Stimulated activated CD4-positive, alpha-beta T cell treated with anti-CD3 and anti-CD28 coated beads, TNF-alpha, amount 100 ng/mL, for 4 hours (primary cell): ENCODE data around the gene B4GALT5.
A peak's percentile ranks its signal among the peaks of the same experiment; 100 is the strongest.
"Not testable (repeated sequence)": the region's sequence is repeated elsewhere in the genome, so short reads cannot be mapped to it uniquely, and the experiment has no call there.

Experiments
- DNase-seq, 3 experiments: peaks; one replicate each; pipeline ENCODE4 v3.0.0-alpha.2; 2020; ENCODE audit warnings: low read depth in 3 of 3

Gene B4GALT5

DNA sequence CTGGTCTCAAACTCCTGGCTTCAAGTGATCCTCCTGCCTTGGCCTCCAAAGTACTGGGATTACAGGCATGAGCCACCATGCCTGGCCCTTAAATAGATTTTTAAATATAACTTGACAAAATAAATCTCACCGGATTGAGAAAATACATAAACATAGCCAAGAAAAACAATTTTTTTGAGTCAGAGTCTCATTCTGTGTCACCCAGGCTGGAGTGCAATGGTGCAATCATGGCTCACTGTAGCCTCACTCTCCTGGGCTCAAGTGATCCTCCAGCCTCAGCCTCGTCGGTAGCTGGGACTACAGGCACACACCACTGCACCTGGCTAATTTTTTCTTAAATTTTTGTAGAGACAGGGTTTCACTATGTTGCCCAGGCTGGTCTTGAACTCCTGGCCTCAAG lies 85.4 kb downstream of the B4GALT5 start:
- DNase-seq, result not testable (repeated sequence)

DNA sequence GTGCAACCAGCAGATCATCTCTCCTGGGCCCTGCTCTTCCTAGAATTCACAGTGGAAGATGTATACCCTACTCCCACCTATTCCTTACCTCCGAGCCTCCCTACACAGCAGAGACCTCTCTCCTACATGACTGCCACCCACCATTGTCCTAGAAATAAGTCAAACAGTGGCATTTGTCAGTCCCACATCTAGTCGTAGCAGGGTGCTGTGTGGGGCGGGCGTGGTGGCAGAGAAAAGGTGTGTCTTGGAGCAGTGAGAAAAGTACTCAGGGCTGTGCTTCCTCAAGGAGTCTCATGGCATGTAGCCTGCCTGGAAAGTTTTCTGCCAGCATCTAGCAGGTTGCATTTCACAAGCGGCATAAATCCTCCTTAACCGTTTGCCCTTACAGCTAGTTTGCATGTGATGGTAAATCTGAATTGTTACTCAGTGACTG lies 86.3 kb downstream of the B4GALT5 start:
- DNase-seq, result no peak

DNA sequence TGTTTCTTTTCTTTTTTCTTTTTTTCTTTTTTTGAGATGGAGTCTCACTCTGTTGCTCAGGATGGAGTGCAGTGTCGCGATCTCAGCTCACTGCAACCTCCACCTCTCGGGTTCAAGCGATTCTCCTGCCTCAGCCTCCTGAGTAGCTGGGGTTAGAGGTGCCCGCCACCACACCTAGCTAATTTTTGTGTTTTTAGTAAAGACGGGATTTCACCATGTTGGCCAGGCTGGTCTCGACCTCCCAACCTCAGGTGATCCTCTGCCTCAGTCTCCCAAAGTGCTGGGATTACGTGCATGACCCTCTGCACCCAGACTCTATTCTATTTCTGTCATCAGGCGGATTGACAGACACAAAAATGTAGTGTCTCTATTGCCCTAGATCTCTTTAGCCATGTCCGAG lies 88.7 kb downstream of the B4GALT5 start:
- not testable (repeated sequence) for DNase-seq

- no peak for DNase-seq
Observed at GRCh38 chr20:49624317-49624716, 89.4 kb downstream of the B4GALT5 start.

- DNase-seq, result no peak
Observed at GRCh38 chr20:49622243-49622642, 91.4 kb downstream of the B4GALT5 start.

DNA sequence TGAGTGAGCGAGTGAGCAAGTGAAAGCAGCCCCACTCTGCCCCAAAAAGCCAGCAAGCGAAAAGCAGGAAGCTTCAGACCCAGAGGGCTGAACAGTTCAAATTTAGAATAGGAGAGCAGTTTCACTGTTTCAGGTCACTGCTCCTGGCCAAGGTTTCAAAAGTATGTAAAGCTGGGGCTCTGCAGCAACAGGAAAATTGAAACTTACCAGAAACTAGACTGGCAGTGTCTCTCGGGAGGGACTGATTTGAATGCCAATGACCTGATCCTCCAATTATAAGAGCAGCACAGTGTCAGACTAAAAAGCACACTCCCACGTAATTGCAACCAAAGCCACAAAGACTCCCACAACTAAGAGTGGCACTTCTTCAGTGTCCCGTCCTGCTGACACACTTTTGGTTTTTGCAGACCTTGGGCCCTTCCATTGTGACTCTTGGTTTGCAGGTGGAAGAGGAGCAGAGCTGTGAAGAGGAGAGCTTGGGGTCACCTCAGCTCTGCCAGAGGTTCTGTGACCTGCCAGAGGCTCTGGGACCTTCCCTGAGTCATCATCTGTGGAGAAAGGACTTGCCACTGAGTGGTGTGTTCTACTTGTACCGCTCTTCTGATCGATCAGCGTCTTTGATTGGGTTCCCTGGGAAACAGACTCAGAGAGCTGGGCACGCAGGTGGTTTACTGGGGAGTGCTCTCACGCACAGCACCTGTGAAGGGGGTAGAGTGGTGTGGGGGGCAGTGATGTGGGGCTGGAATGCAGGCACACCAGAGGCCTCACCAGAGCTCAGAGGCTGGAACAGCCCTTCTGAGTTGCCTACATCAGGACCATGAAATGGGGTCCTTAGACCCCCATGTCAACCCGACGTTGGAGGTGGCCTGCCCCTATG lies 93.1 kb downstream of the B4GALT5 start:
- no peak for DNase-seq

GRCh38 chr20:49619113-49620048 lies 94.3 kb downstream of the B4GALT5 start:
- DNase-seq, result no peak

DNA sequence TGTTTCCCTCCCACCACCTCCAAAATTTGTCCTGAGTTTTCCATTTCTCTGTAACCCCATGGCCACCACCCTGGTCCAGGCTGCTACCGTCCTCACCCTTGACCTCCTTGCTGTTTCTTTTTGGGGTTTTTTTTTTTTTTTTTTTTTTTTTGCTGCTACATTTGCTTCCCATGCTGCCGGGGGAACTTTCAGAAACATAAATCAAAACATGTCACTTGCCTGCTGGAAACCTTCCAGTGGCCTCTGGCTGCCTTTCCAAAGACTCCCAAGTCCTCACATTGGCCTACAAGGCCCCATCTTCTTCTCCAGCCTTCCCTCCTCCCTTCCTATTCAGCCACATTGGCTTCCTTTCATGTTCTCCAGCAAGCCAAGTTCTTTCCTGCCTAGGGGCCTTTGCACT lies 95.4 kb downstream of the B4GALT5 start:
- DNase-seq, result no peak

- DNase-seq, result not testable (repeated sequence)
Observed at GRCh38 chr20:49617394-49617793, 96.3 kb downstream of the B4GALT5 start.

- DNase-seq, result no peak
Observed at GRCh38 chr20:49616154-49617007, 97.3 kb downstream of the B4GALT5 start.

DNA sequence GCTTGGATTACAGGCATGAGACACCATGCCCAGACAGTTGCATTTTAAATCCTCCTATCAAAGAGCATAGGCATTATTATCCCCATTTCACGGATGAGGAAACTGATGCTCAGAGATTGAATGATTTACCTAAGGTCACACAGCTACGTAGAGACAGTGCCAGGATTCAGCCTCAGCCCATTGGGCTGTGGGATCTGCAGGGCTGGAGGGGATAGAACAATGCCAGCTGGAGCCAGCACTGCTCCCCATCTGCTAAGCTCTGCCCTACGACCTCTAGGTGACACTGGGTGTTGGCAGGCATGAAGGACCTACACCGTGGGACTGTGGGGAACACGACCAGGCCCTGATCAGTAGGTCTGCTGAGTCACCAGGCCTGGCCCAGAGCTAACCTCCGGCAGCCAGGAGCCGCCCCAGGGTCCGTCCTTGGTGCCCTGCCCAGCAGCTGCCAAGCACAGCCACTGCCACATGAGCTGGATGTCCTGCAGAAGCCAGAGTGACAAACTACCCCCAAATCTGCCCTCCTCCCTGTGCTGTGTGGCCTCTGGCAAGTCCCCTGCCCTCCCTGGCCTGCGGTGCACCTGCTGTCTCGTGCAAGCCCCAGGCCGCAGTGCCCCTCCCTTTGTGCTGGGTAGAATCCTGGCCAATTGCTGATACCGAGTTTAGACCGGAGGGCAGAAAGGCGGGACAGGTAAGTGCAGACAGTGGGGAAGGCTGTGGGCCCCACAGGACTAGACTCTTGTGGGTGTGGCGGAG lies 98.1 kb downstream of the B4GALT5 start:
- no peak for DNase-seq

GRCh38 chr20:49615051-49615400 lies 98.7 kb downstream of the B4GALT5 start:
- not testable (repeated sequence) for DNase-seq

- no peak for DNase-seq
Observed at GRCh38 chr20:49614338-49615050, 99.2 kb downstream of the B4GALT5 start.

- DNase-seq, result no peak
Observed at GRCh38 chr20:49612127-49612738, 101.4 kb downstream of the B4GALT5 start.

DNA sequence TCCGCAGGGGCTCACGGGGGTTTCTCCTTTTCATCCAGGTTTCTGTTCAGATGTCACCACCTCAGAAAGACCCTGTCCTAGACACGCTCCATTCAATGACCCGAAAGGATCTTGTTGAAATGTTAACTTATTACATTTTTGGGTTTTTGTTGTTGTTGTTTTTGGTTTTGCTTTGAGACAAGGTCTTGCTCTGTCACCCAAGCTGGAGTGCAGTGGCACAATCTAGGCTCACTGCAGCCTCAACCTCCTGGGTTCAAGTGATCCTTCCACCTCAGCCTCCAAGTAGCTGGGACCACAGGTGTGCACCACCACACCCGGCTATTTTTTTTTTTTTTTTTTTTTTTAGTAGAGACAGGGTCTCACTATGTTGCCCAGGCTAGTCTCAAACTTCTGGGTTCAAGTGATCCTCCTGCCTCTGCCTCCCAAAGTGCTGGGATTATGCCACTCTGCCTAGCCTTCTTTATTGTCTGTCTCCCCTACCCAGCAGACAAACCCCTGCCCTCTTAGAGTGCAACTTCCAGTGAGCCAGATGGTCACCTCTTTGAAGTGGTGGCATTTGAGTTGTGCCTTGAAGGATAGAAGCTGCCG lies 102.0 kb downstream of the B4GALT5 start:
- not testable (repeated sequence) for DNase-seq

DNA sequence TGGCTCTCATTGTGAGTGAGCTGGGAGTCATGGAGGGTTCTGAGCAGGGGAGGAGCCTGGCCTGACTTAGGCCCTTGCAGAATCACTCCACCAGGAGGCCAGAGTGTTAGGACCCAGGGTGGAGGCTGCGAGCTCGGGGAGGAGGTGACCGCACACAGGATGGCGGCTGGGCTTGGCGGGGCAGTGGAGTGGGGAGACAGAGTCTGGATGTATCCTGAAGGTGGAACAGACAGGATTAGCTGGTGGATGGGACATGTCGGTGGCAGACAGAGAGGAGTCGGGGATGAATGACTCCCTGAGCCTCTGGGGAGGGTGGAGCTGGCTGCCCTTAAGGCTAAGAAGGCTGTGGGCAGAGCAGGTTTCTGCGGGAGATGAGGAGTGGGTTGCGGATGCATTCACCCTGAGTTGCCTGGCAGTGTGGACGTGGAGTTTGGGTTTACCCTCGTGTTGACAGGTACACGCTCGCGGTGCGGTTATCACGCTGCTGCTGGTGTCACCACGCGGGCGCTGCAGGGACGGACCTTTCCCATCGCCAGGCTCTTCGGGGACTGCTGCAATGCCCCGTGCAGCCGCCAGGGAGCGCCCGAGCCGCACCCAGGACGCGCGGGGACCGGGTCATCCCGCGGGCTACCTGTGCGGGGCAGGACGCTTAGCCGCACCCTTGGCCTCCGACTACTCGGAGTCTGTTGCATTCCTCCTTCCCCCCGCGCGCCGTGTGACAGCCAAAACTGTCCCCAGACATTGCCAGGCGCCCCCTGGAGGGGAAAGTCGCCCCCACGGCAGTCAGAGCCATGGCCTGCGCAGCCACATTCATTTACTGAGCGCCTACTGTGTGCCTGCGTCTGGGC lies 102.8 kb downstream of the B4GALT5 start:
- peak; percentile 49 to 65 (median 51) for DNase-seq

- DNase-seq, result peak; percentile 53 to 64 (median 59)
Observed at GRCh38 chr20:49608752-49609670, 104.7 kb downstream of the B4GALT5 start.
